Measurements from ENCODE around the gene KCNF1. TPM values are rescaled to one million over a fixed set of nuclear protein-coding genes. Genes with fewer than 3 reads are reported as not detected.

Gene KCNF1
- total RNA-seq, 2 donors from 2014 or later = 0.22 to 0.90 TPM

DNA sequence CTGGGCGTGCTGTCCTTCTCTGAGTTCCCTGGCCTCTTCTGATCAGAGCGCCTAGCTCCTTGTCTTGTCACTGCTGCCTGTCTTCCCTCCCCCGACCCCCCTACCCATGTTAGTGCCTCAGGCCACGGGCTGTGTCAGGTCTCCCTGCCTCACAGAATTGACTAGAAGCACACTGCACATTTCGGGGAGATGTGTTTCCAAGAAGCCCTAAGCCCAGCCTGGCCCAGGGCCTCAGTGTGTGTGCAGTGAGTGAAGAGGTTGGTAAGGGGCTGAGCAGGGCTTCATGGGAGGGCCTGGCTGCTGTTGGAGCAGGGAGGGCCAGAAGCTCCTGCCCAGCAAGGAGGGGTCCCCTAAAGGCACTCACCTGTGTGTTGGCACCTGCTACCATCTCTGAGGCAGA lies 13.1 kb downstream of the KCNF1 start:
- H3K27me3 ChIP-seq = no peaks in the 10 kb centered on the region
- no peak for DNase-seq
- no peaks in the 10 kb centered on the region for H3K9me3 ChIP-seq
- TF ChIP-seq CTCF (IDR thresholded peaks at IDR 0.05) = no peak
- H3K27ac ChIP-seq = no peak overlapping the region
- H3K9ac ChIP-seq (ENCODE audit: low read depth in 2 of 2, low read length in 2 of 2) = no peak overlapping the region
- intact Hi-C loops (cut with DNase I) = no loop called here
- H3K36me3 ChIP-seq = no peaks in the 10 kb centered on the region
- no peak overlapping the region for H3K4me3 ChIP-seq
- H3K4me1 ChIP-seq = no peaks in the 10 kb centered on the region

GRCh38 chr2:10926191-10926820 lies 14.6 kb downstream of the KCNF1 start:
- no peak overlapping the region for H3K4me3 ChIP-seq
- H3K9ac ChIP-seq (ENCODE audit: low read depth in 2 of 2, low read length in 2 of 2) = no peak overlapping the region
- H3K36me3 ChIP-seq = no peaks in the 10 kb centered on the region
- no peak overlapping the region for H3K27ac ChIP-seq
- TF ChIP-seq CTCF (IDR thresholded peaks at IDR 0.05) = no peak
- DNase-seq = no peak
- intact Hi-C loops (cut with DNase I) = no loop called here
- no peaks in the 10 kb centered on the region for H3K9me3 ChIP-seq
- H3K27me3 ChIP-seq = no peaks in the 10 kb centered on the region
- H3K4me1 ChIP-seq = no peaks in the 10 kb centered on the region

DNA sequence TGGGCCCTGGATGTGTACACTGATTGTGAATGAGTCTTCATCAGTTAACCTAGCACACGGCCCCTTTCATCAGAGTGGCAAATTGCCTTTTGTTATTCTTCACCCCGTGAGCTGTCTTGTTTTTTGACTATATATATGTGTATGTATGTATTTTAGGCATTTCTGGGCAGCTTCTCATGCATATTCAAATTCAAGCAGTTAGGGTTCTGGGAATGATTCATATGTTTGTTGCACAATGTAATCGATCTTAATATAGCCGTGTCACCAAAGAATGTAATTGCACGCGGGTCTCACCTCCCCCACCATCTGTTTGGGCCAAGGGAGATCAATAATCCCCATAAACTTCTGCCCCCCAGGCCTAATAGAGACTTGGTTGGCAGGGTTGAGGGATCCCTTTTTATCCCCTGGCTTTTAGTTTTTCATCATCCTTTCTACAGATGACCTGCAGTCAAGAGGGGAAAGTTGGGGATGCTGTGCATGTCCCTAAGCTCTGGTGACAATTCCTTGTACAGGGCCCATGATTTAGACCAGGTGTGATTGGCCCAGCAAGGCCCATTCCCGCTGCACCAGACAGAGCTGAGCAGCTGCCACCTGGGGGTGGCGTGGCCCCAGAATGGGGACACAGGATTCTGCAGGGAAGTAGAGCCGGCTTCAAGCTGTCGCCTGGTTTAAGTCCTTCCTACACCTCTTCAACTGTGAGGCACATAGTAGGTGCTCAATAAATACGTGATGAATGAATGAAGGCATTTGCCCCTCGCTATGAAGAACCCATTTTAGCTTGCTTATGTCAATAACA lies 19.2 kb downstream of the KCNF1 start:
- no peaks in the 10 kb centered on the region for H3K9me3 ChIP-seq
- no peak overlapping the region for H3K9ac ChIP-seq (ENCODE audit: low read depth in 2 of 2, low read length in 2 of 2)
- no peak overlapping the region for H3K4me3 ChIP-seq
- H3K27me3 ChIP-seq = no peaks in the 10 kb centered on the region
- intact Hi-C loops (cut with DNase I) = no loop called here
- no peak overlapping the region for H3K27ac ChIP-seq
- H3K36me3 ChIP-seq = no peaks in the 10 kb centered on the region
- no peak for DNase-seq
- TF ChIP-seq CTCF (IDR thresholded peaks at IDR 0.05) = no peak
- no peaks in the 10 kb centered on the region for H3K4me1 ChIP-seq

GRCh38 chr2:10931710-10932255 lies 20.0 kb downstream of the KCNF1 start:
- no peak overlapping the region for H3K9ac ChIP-seq (ENCODE audit: low read depth in 2 of 2, low read length in 2 of 2)
- no peaks in the 10 kb centered on the region for H3K36me3 ChIP-seq
- no peak for DNase-seq
- no peak for TF ChIP-seq CTCF (IDR thresholded peaks at IDR 0.05)
- no peak overlapping the region for H3K27ac ChIP-seq
- no peak overlapping the region for H3K4me3 ChIP-seq
- intact Hi-C loops (cut with DNase I) = no loop called here
- H3K4me1 ChIP-seq = no peaks in the 10 kb centered on the region
- no peaks in the 10 kb centered on the region for H3K9me3 ChIP-seq
- no peaks in the 10 kb centered on the region for H3K27me3 ChIP-seq

GRCh38 chr2:10932345-10933151 lies 20.8 kb downstream of the KCNF1 start:
- DNase-seq = no peak
- Histone ChIP-seq H3K27me3 (no peaks in the 10 kb centered on the region), H3K27ac (no peak overlapping the region), H3K9ac (ENCODE audit: low read depth in 2 of 2, low read length in 2 of 2) (no peak overlapping the region), H3K4me1 (no peaks in the 10 kb centered on the region), H3K36me3 (no peaks in the 10 kb centered on the region), H3K4me3 (no peak overlapping the region), H3K9me3 (no peaks in the 10 kb centered on the region)
- no peak for TF ChIP-seq CTCF (IDR thresholded peaks at IDR 0.05)
- intact Hi-C loops (cut with DNase I) = no loop called here

All from colonic mucosa (tissue), 4 donors.